GM18861 (cell line): ENCODE results near the gene GMPPB.
"Not testable (repeated sequence)": the region's sequence is repeated elsewhere in the genome, so short reads cannot be mapped to it uniquely, and the experiment has no call there.

ENCODE experiments used
- ATAC-seq: cut with Tn5 transposase; IDR thresholded peaks from one replicate; pipeline ENCODE4 v1.9.1; 2021; ENCODE audit not compliant: unreplicated experiment

GMPPB gene

DNA sequence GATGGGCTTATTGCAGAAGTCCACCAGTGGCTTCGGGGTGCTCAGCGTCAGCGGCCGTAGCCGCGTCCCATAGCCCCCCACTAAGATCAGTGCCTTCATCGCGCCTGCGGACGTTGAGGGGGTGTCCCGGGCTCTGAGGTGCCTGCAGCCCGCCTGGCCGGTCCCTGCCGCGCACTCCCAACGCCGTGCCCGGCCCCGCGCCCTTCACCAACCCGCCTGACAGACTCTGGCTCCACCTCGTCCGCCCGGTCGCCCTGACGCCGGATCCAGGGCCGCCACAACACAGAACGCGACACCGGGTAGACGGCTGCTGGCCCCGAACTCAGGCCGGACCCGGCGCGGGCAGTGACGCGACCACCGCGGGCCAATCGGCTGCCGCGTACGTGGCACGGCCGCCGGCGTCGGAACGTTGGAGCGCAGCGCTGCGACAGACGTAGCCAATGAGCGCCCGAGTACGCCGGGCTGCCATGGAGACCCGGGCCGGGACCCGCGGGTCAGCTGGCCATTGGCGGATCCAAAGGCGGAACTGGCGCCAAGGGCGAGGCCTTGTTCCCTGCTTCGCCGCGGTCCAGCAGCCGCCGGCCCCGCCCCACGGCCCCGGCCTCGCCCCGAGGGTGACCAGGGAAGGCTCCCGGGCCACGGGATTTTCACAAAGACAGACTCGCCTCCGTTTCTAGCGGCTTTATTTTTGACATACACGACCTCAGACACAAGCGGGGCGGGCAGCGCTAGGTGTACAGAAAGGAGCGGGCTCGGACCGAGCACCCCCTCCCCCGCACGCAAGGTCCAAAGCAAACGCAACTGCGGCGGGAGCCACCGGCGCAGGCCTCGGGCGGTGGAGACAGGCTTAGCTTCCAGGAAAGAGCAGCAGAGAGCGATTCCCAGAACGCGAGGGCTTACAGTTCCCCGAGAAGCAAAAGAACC lies at the start of gene GMPPB:
Gene GMPPB (minus strand): TSS at position 324 of the 924 bp plus-strand sequence. CDS start 225 bp downstream, at position 99.
- ATAC-seq, result peak; percentile 75

DNA sequence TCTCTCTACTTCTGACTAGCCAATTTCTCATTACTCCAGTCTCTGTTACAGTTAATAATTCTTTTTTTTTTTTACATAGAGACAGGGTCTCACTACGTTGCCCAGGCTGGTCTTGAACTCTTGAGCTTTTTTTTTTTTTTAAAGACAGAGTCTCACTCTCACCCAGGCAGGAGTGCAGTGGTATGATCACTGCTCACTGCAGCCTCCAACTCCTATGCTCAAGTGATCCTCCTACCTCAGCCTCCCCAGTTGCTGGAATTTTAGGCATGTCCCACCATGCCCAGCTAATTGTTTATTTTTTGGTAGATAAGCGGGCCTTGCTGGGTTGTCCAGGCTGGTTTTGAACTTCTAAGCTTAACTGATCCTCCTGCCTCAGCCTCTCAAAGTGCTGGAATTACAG lies 49.0 kb upstream of the GMPPB start:
- no peak for ATAC-seq

DNA sequence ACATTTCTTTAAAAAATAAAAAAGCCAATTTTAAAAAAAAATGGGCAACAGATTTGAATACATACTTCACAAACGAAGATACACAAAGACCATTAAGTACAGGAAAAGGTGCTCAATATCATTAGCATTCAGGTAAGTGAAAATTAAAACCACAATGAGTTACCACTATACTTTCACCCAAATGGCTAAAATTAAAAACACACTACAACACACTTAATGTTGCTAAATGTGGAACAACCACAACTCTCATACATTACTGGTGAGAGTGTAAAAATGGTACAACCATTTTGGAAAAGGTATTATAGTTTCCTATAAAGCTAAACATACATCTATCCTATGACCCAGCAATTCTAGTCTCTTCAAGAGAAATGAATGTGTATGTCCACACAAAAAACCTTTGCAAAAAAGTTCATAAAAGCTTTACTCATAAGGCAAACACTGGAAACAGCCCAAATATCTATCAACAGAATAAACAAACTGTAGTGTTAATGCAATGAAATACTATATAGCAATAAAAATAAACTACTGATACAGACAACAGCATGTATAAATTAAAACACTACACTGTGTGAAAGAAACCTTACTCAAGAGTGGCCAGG lies 47.7 kb upstream of the GMPPB start:
- ATAC-seq, result no peak

- ATAC-seq, result no peak
Observed at GRCh38 chr3:49769926-49770325, 46.2 kb upstream of the GMPPB start.

DNA sequence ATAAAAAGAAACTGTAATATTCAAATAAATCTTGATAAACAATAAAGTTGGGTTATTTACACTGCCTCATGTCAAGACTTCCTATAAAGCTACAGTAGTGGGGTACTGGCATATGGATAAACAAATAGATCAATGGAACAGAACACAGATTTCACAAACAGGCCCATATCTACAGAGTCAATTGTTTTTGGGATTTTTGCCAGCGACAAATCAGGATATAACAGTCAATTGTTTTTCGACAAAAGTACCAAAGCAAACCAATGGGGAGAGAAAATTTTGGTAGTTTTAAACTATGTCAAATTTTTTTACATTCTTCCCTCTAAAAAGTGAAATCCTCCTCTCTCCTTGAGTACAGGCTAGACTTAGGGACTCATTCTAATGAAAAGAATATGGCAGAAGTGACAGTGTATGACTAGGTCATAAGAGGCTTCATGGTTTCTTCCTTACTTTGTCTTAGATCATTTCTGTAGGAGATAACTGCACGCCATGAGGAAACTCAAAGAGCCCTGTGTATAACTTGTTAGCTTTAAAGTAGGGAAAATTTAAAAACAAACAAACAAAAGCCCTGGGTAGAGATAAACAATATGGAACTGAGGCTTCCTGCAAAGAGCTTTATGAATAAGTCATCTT lies 45.6 kb upstream of the GMPPB start:
- no peak for ATAC-seq

DNA sequence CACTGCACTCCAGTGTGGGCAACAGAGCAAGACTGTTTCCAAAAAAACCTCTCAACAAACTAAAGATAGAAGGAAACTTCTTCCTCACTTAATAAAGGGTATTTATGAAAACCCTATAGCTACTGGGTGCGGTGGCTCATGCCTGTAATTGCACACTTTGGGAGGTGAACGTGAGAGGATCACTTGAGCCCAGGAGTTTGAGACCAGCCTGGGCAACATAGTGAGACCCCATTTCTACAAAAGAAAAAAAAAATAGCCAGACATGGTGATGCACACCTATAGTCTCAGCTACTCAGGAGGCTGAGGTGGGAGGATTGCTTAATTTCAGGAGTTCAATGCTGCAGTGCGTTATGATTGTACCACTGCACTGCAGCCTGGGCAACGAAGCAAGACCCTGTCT lies 40.2 kb upstream of the GMPPB start:
- no peak for ATAC-seq

- no peak for ATAC-seq
Observed at GRCh38 chr3:49761661-49762060, 37.9 kb upstream of the GMPPB start.

DNA sequence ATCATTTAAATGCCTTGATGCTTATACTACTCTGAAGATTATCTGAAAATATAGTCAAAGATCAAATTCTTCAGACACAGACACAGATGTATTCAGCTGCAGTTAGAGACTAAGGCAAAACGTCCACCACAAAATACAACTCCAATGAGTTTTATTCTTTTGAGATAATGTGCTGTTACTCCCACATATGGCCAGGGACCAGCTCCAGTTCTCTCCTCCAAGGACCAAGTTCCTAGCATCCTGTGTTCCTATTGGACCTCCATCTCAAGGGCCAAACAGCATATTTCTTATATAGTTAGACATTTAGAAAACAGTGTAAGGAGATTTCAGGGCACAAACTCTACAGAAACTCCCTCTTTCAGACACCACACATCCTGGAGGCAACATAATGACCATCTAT lies 35.5 kb upstream of the GMPPB start:
- ATAC-seq, result no peak

GRCh38 chr3:49757197-49757596 lies 33.4 kb upstream of the GMPPB start:
- no peak for ATAC-seq

DNA sequence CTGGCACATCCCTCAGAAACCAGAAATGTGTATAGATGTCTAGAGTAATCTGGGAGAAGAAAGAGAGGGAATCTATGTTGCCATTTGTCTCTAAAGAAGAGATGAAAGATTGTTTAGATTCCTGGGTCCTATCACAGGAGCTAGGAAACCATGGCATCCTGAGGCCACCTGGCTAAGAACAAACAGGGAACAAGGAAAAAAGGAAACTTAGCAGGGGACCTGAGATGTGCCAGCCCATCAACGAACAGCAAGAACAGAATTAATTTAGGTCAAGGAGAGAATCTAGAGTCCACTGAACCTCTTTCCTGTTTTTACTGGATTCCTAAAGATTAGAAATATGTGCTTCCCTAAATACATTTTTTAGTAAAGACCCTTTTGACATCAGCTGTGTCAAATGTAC lies 32.3 kb upstream of the GMPPB start:
- ATAC-seq, result no peak

DNA sequence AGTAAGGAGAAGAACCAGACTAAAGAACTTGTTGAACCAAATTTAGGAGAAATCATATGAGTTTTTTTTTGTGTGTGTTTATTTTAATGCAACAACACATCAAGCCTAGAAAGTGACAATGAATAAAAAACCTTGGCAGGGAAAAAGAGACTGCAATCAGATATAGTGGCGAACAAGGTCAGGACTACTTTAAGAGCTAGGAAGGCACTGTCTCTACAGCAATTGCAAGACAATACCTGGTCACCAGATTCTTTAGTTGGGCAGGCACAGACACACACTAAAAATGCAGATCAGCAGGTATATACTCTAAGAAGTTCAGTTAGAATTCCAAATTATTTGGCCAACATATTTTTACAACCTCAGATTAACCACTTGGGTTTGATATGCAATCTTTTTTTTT lies 30.8 kb upstream of the GMPPB start:
- no peak for ATAC-seq

DNA sequence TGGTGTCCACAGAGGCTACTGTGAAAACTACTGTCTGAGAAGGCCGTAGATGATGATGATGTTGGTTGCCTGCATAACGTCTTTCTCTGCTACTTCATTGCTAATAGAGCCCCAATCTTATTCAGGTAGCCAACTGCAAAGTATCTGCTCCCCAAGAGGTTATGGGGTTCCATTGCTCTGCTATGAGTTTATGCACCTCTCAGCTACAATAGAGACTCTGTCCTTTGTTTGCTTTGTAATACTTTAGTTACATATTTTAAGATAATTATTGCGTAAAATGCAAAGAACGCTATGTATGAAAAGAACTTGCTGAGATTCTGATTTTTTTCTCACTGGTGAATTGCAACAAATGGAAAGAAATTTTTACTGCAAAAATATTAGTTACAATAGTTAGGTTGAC lies 27.8 kb upstream of the GMPPB start:
- ATAC-seq, result no peak

GRCh38 chr3:49750056-49750455 lies 26.3 kb upstream of the GMPPB start:
- ATAC-seq, result no peak

DNA sequence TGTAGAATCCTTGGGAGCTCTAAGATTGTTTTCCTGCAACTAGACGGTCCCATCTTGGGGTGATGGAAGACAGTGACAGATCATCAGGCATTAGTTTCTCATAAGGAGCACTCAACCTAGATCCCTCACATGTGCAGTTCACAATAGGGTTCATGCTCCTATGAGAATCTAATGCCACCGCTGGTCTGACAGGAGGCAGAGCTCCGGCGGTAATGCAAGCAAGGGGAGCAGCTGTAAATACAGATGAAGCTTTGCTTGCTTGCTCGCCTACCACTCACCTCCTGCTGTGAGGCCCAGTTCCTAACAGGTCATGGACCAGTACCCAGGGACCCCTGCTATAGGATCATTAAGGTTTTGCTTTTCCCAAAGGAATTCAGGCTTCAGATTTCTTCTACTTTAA lies 25.1 kb upstream of the GMPPB start:
- not testable (repeated sequence) for ATAC-seq

- ATAC-seq, result no peak
Observed at GRCh38 chr3:49747792-49748480, 24.2 kb upstream of the GMPPB start.

- no peak for ATAC-seq
Observed at GRCh38 chr3:49745986-49746385, 22.2 kb upstream of the GMPPB start.

DNA sequence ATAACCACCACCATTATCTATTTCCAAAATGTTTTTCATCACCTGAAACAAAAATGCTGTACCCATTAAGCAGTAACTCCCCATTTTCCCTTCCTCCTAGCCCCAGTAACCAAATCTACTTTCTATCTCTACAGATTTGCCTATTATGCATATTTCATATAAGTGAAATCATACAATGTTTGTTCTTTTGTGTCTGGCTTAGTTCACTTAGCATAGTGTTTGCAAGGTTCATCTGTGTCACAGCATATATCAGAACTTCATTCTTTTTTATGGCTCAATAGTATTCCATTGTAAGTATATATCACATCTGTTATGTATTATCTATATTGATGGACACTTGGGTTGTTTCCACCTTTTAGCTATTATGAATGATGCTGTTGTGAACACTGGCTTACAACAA lies 16.7 kb upstream of the GMPPB start:
- ATAC-seq, result no peak

GRCh38 chr3:49738067-49738713 lies 14.4 kb upstream of the GMPPB start:
- no peak for ATAC-seq

GRCh38 chr3:49734752-49735151 lies 11.0 kb upstream of the GMPPB start:
- no peak for ATAC-seq

DNA sequence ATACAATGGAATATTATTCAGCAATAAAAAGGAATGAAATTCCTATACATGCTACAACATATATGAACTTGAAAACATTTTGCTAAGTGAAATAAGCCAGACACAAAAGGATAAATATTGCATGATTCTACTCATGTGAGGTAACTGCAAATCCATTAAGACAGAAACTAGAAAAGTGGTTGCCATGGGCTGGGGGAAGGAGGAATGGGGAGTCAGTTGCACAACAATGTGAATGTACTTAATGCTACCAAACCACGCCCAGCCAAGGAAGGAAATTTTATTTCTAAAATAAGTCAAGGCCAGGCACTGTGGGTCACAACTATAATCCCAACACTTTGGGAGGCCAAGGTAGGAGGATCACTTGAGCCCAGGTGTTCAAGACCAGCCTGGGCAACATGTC lies 9.8 kb upstream of the GMPPB start:
- ATAC-seq, result no peak

DNA sequence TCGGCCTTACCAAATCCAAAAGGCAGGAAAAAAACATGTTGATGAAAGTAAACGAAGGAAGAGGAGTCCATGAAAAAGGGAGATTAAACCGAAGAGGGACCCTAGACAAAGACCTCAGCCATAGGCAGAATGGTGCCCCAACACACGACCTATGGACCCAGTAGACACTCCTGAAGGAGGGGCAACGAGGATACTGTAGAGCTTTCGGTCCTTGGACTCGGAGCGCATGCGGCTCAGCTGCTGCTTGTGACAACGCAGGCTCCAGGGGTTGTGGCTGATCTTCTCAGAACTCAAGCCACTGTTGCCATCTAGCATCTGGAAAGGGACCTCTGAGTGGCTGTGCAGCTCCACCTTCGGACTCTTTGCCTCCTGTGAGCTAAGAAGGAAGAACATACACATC lies 8.8 kb upstream of the GMPPB start:
- no peak for ATAC-seq
